Fibroblast of skin of back (primary cell): ENCODE measurements around the gene RGS1. TPM values are rescaled to one million over a fixed set of nuclear protein-coding genes. Genes with fewer than 3 reads are reported as not detected.
A peak's percentile ranks its signal among the peaks of the same experiment; 100 is the strongest.

ENCODE experiments used
- DNase-seq: peaks from one replicate; pipeline ENCODE4 v3.0.0-alpha.2; 2013
- polyA plus RNA-seq, 2 experiments: library from polyadenylated mRNA; unstranded; fragments of 120-200 nt; gene quantifications; one replicate each; pipeline ENCODE4 v1.2.1, GENCODE V29; 2013; ENCODE audit not compliant: insufficient read length in 2 of 2

Gene RGS1
- not detected for polyA plus RNA-seq (2013, experiment 1 of 2; ENCODE audit: insufficient read length)
- not detected for polyA plus RNA-seq (2013, experiment 2 of 2; ENCODE audit: insufficient read length)

GRCh38 chr1:192575499-192576189, at the start of gene RGS1:
Gene RGS1, plus strand, starts transcription at chr1:192575773. Its CDS starts 20 bp downstream, at chr1:192575793.
- DNase-seq = no peak

GRCh38 chr1:192527111-192527795, 48.3 kb upstream of the RGS1 start:
- DNase-seq = no peak

- DNase-seq = no peak
Observed at GRCh38 chr1:192527950-192528349, 47.6 kb upstream of the RGS1 start.

- no peak for DNase-seq
Observed at GRCh38 chr1:192529031-192529755, 46.4 kb upstream of the RGS1 start.

- DNase-seq = no peak
Observed at GRCh38 chr1:192529811-192530210, 45.8 kb upstream of the RGS1 start.

GRCh38 chr1:192530254-192530653, 45.3 kb upstream of the RGS1 start:
- DNase-seq = no peak

- peak; percentile 91 for DNase-seq
Observed at GRCh38 chr1:192531037-192531703, 44.4 kb upstream of the RGS1 start.

GRCh38 chr1:192534666-192535065, 40.9 kb upstream of the RGS1 start:
- DNase-seq = no peak

- DNase-seq = no peak
Observed at GRCh38 chr1:192535916-192536664, 39.5 kb upstream of the RGS1 start.

- peak; percentile 51 for DNase-seq
Observed at GRCh38 chr1:192538407-192539296, 36.9 kb upstream of the RGS1 start.

GRCh38 chr1:192539297-192540092, 36.1 kb upstream of the RGS1 start:
- DNase-seq = peak; percentile 97

- no peak for DNase-seq
Observed at GRCh38 chr1:192543445-192543844, 32.1 kb upstream of the RGS1 start.

GRCh38 chr1:192545896-192546521, 29.6 kb upstream of the RGS1 start:
- no peak for DNase-seq

GRCh38 chr1:192546596-192547190, 28.9 kb upstream of the RGS1 start:
- no peak for DNase-seq

GRCh38 chr1:192547501-192547900, 28.1 kb upstream of the RGS1 start:
- no peak for DNase-seq

GRCh38 chr1:192549937-192550336, 25.6 kb upstream of the RGS1 start:
- DNase-seq = no peak

- peak; percentile 86 for DNase-seq
Observed at GRCh38 chr1:192550922-192551534, 24.5 kb upstream of the RGS1 start.

GRCh38 chr1:192552760-192553191, 22.8 kb upstream of the RGS1 start:
- no peak for DNase-seq

- DNase-seq = no peak
Observed at GRCh38 chr1:192553741-192554140, 21.8 kb upstream of the RGS1 start.
